D721Med (cell line): ENCODE data around the gene LRP1B.
A peak's percentile ranks its signal among the peaks of the same experiment; 100 is the strongest.

Experiments used
- DNase-seq: peaks from one replicate; pipeline ENCODE4 v3.0.0; 2011; ENCODE audit warnings: low spot score; ENCODE audit not compliant: insufficient read length
- FAIRE-seq: peaks from 2 replicates; lab custom pipeline; 2011; peaks lifted over from hg19 to GRCh38; lab: Jason Lieb, UNC
- CTCF ChIP-seq: IDR thresholded peaks from 2 replicates; pipeline ENCODE4 v1.5.1; 2012; ENCODE audit warnings: mild to moderate bottlenecking, control low read depth; ENCODE audit not compliant: insufficient read depth; ENCODE audit errors: missing control alignments

The LRP1B gene

GRCh38 chr2:141911485-141912066, 219.2 kb downstream of the LRP1B start:
- FAIRE-seq (peak; percentile 64), DNase-seq (no peak)
- peak; percentile 47 for TF ChIP-seq CTCF

DNA sequence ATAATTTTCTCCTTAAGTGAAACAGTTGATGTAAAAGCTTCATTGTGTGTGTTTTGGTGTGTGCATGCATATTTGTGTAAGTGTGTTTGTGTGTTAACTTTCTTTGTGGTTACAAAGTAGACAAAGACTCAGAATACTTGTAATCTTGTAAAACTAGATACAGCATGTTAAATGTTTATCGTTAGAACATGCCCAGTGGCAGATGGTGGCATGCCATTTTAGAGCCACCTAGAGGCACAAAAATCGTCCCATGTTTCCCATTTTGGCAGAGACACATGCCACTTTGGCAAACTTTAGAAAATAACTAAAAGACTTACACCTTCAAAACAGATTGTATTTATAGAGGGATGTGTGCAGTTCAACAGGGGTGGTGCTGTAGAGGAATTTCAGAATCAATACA, 224.1 kb downstream of the LRP1B start:
- peak; percentile 28 for TF ChIP-seq CTCF
- DNase-seq (no peak), FAIRE-seq (peak; percentile 25)

DNA sequence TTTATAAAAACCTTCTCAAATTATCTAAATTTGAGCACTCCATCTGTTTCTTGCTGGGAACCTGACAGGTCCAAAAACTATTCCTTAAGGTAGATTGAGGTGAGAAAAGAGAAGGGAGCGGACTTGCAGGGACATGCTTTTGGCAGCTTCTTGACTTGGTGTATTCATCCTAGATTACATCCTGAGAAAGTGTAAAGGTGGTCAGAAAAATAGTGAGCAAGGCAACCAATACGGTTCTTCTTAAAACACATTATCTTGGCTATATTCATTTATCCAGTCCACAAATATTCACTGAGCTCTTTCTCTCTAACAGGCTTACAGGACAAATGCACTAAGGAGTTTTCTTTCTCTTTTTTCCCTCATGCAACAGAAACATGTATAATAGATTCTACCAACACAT, 230.0 kb downstream of the LRP1B start:
- FAIRE-seq: no peak
- DNase-seq: no peak
- no peak for TF ChIP-seq CTCF

DNA sequence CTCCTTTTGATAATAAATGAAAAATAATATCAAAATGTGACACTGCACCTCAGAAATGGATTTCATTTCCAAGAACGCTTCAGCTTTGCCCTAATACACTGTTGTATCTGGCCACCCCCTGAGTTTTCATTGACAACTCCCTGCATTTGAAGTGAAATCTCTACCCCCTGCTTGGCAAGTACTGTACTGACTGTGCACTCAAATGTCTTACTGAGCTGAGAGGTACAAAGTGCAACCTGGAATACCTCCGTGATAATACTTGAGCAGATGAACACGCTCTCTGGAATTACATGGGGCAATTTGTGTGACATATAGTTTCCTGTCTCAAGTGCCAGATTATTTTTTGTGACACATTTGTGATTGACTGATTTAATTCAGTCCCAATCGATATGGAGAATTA, 231.1 kb downstream of the LRP1B start:
- DNase-seq: no peak
- no peak for TF ChIP-seq CTCF
- FAIRE-seq: no peak

GRCh38 chr2:141889788-141890187, 241.0 kb downstream of the LRP1B start:
- no peak for TF ChIP-seq CTCF
- DNase-seq (no peak), FAIRE-seq (no peak)

GRCh38 chr2:141888987-141889555, 241.7 kb downstream of the LRP1B start:
- DNase-seq (no peak), FAIRE-seq (no peak)
- TF ChIP-seq CTCF: no peak

DNA sequence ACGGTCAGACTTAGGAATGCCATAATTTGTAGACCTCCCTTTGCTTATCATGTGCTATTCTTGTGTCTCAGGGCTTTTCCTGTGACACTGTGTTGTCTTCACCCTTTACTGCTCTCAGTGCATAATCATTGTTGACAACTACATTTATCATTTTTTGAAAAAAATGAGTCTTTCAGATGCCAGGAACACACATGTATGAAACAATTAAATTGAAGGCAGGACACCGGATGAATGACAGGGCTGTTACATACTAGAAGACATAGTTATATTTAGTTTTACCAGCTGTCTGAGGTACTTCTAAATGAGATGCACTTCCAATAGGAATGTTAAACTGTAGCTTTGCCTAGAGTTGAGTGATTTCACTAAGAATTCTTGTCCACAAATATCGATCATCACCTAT, 243.5 kb downstream of the LRP1B start:
- FAIRE-seq: no peak
- no peak for TF ChIP-seq CTCF

More for the DNA sequence above, 243.5 kb downstream of the LRP1B start:
- no peak for DNase-seq
